B cell (primary cell): ENCODE data around the gene IGFLR1. TPM values are rescaled to one million over a fixed set of nuclear protein-coding genes. Genes with fewer than 3 reads are reported as not detected.

Source experiments
- ATAC-seq: fragments of 200-7000 bp; cut with Tn5 transposase; one replicate; pipeline ENCODE4 v1.10.0; 2021; ENCODE audit warnings: low read depth, mild to moderate bottlenecking, moderate number of reproducible peaks, moderate library complexity
- CTCF ChIA-PET: fragments of 350-600 bp; sonication (Branson Sonifier 250); formaldehyde crosslinking; loops from one replicate; lab custom pipeline; 2021; ENCODE audit warnings: antibody characterized with exemption, inconsistent platforms; lab: Charles Lee
- POLR2A ChIA-PET: fragments of 350-600 bp; sonication (Branson Sonifier 250); formaldehyde crosslinking; loops from one replicate; lab custom pipeline; 2021; ENCODE audit warnings: antibody characterized with exemption; lab: Charles Lee
- DNase-seq: peaks from one replicate; pipeline ENCODE4 v3.0.0; 2013
- H2AFZ ChIP-seq: 2 replicates; pipeline ENCODE4 v1.6.1; 2012; ENCODE audit warnings: mild to moderate bottlenecking, low read depth, low read length; ENCODE audit not compliant: insufficient read depth, poor library complexity, severe bottlenecking
- H3K27ac ChIP-seq, 2 donors: 1 replicate in 1 of 2; 2 replicates in 1 of 2; pipeline ENCODE4 v1.5.1; 2012 to 2013; ENCODE audit warnings: low read length in 2 of 2, mild to moderate bottlenecking in 2 of 2, moderate library complexity in 1 of 2
- H3K27me3 ChIP-seq, 4 experiments: fragments of 200-600 bp in 1 of 4; sonication (generic) in 1 of 4; replicated peaks in 1 of 4; 1 replicate in 2 of 4; 2 replicates in 2 of 4; pipeline versions ENCODE4 v1.6.1 to v1.7.0; 2013 to 2016; ENCODE audit warnings: low read length in 3 of 4, mild to moderate bottlenecking in 2 of 4, mixed read lengths in 1 of 4, moderate library complexity in 1 of 4; ENCODE audit not compliant: insufficient read depth in 4 of 4, control insufficient read depth in 3 of 4; ENCODE audit errors: control extremely low read depth in 1 of 4
- H3K36me3 ChIP-seq, 2 experiments: replicated peaks in 1 of 2; 1 replicate in 1 of 2; 2 replicates in 1 of 2; pipeline versions ENCODE4 v1.6.1 to v1.7.1; 2013; ENCODE audit warnings: low read length in 1 of 2; ENCODE audit not compliant: insufficient read depth in 2 of 2, control insufficient read depth in 1 of 2; ENCODE audit errors: control extremely low read depth in 1 of 2, extremely low read depth in 1 of 2
- H3K4me1 ChIP-seq, 2 donors: fragments of 200-600 bp in 1 of 2; sonication (generic) in 1 of 2; 1 replicate in 1 of 2; 2 replicates in 1 of 2; pipeline versions ENCODE4 v1.5.1 to v1.6.1; 2013 to 2017; ENCODE audit warnings: low read length in 2 of 2; ENCODE audit not compliant: control insufficient read depth in 2 of 2, insufficient read depth in 2 of 2
- H3K4me2 ChIP-seq: replicated peaks from 2 replicates; pipeline ENCODE3; 2012; ENCODE audit warnings: mild to moderate bottlenecking, low read depth, low read length; ENCODE audit not compliant: poor library complexity, severe bottlenecking
- H3K4me3 ChIP-seq, 5 experiments: fragments of 200-600 bp in 1 of 5; sonication (generic) in 1 of 5; 1 replicate in 3 of 5; 2 replicates in 2 of 5; pipeline versions ENCODE4 v1.5.1 to v1.7.0; 2011 to 2016; ENCODE audit warnings: low read length in 4 of 5, mild to moderate bottlenecking in 4 of 5, low read depth in 2 of 5, control low read depth in 1 of 5, moderate library complexity in 1 of 5; ENCODE audit not compliant: insufficient read depth in 1 of 5; ENCODE audit errors: control extremely low read depth in 1 of 5, extremely low read depth in 1 of 5
- H3K79me2 ChIP-seq: fragments of 200-600 bp; sonication (generic); one replicate; pipeline ENCODE4 v1.6.0; 2016; ENCODE audit warnings: low read length; ENCODE audit not compliant: control insufficient read depth, insufficient read depth
- H3K9ac ChIP-seq: fragments of 200-600 bp; sonication (generic); 2 replicates; pipeline ENCODE4 v1.6.1; 2017; ENCODE audit warnings: mild to moderate bottlenecking, low read length, moderate library complexity
- H3K9me3 ChIP-seq, 3 donors: one replicate each; pipeline versions ENCODE4 v1.6.1 to v1.7.1; 2013; ENCODE audit warnings: low read length in 2 of 3; ENCODE audit not compliant: control insufficient read depth in 2 of 3, insufficient read depth in 1 of 3; ENCODE audit errors: control extremely low read depth in 1 of 3
- H4K20me1 ChIP-seq: 2 replicates; pipeline ENCODE4 v1.6.0; 2012; ENCODE audit warnings: mild to moderate bottlenecking, low read length; ENCODE audit not compliant: insufficient read depth, control insufficient read depth, poor library complexity, severe bottlenecking
- H3K27ac Mint-ChIP-seq: one replicate; pipeline ENCODE4 v1.8.0; 2021; ENCODE audit warnings: mixed read lengths
- H3K27me3 Mint-ChIP-seq: one replicate; pipeline ENCODE4 v1.8.0; 2021; ENCODE audit warnings: mixed read lengths
- H3K4me1 Mint-ChIP-seq: one replicate; pipeline ENCODE4 v1.8.0; 2021; ENCODE audit warnings: mixed read lengths
- H3K4me3 Mint-ChIP-seq: one replicate; pipeline ENCODE4 v1.8.0; 2021; ENCODE audit warnings: mixed read lengths
- H3K9me3 Mint-ChIP-seq: one replicate; pipeline ENCODE4 v1.8.0; 2022; ENCODE audit warnings: mixed read lengths; ENCODE audit not compliant: insufficient read depth
- CTCF ChIP-seq: fragments of 200-600 bp; IDR thresholded peaks from one replicate; pipeline ENCODE4 v1.8.0; 2022; ENCODE audit warnings: antibody characterized with exemption, mild to moderate bottlenecking
- EZH2 ChIP-seq: IDR thresholded peaks from 2 replicates; pipeline ENCODE4 v1.6.1; 2012; ENCODE audit warnings: borderline replicate concordance, low read depth, mild to moderate bottlenecking, moderate library complexity, low read length; ENCODE audit not compliant: insufficient read depth, poor library complexity, severe bottlenecking
- WGBS: methylation state at CpG from one replicate; pipeline ENCODE4 v1.1.5; 2013; ENCODE audit warnings: missing lambda C conversion rate; ENCODE audit not compliant: insufficient coverage; 5-methylcytosine and 5-hydroxymethylcytosine counted together
- intact Hi-C: fragments of 100-400 bp; cut with micrococcal nuclease; formaldehyde crosslinking; loops from one replicate; pipeline ENCODE4 v1.10.0; 2022
- polyA plus RNA-seq: library from polyadenylated mRNA; depleted of rRNA; stranded (reverse); fragments of >200 nt; gene quantifications from 2 replicates; pipeline ENCODE4 v1.2.3, GENCODE V29; 2012
- total RNA-seq, 2 donors: library from RNA; stranded (reverse); fragments of 120-200 nt in 1 of 2; gene quantifications; 1 replicate in 1 of 2; 2 replicates in 1 of 2; pipeline versions ENCODE4 v1.2.3 to v1.2.4, GENCODE V29; 2013 to 2022

Gene IGFLR1
- total and polyA plus RNA-seq, 2 donors (not counting 1 experiment from before 2014, with no cell fraction given) = 130 to 245 TPM

- peaks cover 40% of the 10 kb centered on the region for H3K4me1 Mint-ChIP-seq
- Histone ChIP-seq H2AFZ (no peak overlapping the region), H3K4me2 (no peak overlapping the region), H3K9ac (no peak overlapping the region), H3K27ac (no peak overlapping the region), H3K4me3 (no peak overlapping the region), H3K79me2 (peaks cover 28% of the 10 kb centered on the region), H3K4me1 (peaks cover 31 to 32% of the 10 kb centered on the region in 2 donors), H3K36me3 (peaks cover 0 to 20% of the 10 kb centered on the region in 2 experiments), H3K9me3 (peaks cover 0 to 10% (median 0%) of the 10 kb centered on the region in 3 donors), H4K20me1 (peaks cover 4% of the 10 kb centered on the region), H3K27me3 (peaks cover 0 to 24% (median 8%) of the 10 kb centered on the region in 4 experiments)
- POLR2A ChIA-PET = interaction anchor here (0.5 to 1.1 kb wide), 2 partner anchors 11 to 12 kb away, joined by 3 to 4 read pairs; no protein-coding TSS in a partner anchor
- TF ChIP-seq EZH2 = no peak
- no peak for TF ChIP-seq CTCF
- no peak overlapping the region for H3K4me3 Mint-ChIP-seq
- ATAC-seq = no peak
- intact Hi-C loops = no loop called here
- CTCF ChIA-PET = interaction anchor here (0.5 to 2.3 kb wide), 2 partner anchors 9 to 58 kb away, joined by 3 to 6 read pairs; no protein-coding TSS in a partner anchor
- WGBS = 96% methylated on average over 7 of the region's 14 CpGs
- no peak overlapping the region for H3K27ac Mint-ChIP-seq
- no peak for DNase-seq
- H3K9me3 Mint-ChIP-seq = no peaks in the 10 kb centered on the region
- H3K27me3 Mint-ChIP-seq = peaks cover 17% of the 10 kb centered on the region
Observed at GRCh38 chr19:35751839-35752745, 9.8 kb upstream of the IGFLR1 start.

GRCh38 chr19:35750167-35750566, 7.9 kb upstream of the IGFLR1 start:
- Histone ChIP-seq H3K4me2 (no peak overlapping the region), H3K4me1 (peaks cover 20 to 27% of the 10 kb centered on the region in 2 donors), H3K79me2 (peaks cover 41% of the 10 kb centered on the region), H4K20me1 (peaks cover 4% of the 10 kb centered on the region), H3K36me3 (peaks cover 0 to 20% of the 10 kb centered on the region in 2 experiments), H3K4me3 (no peak overlapping the region), H3K27ac (no peak overlapping the region), H3K9me3 (peaks cover 0 to 2% (median 0%) of the 10 kb centered on the region in 3 donors), H3K9ac (no peak overlapping the region), H2AFZ (no peak overlapping the region), H3K27me3 (peaks cover 0 to 5% (median 1%) of the 10 kb centered on the region in 4 experiments)
- ChIA-PET POLR2A (no interaction called here), CTCF (no interaction called here)
- peak overlapping the region; percentile 37 for H3K4me3 Mint-ChIP-seq
- H3K9me3 Mint-ChIP-seq = no peaks in the 10 kb centered on the region
- H3K27me3 Mint-ChIP-seq = peaks cover 9% of the 10 kb centered on the region
- ATAC-seq (no peak), DNase-seq (no peak)
- TF ChIP-seq CTCF = no peak
- no peak for TF ChIP-seq EZH2
- intact Hi-C loops = no loop called here
- WGBS = 100% methylated on average over 1 of the region's 5 CpGs
- peaks cover 41% of the 10 kb centered on the region for H3K4me1 Mint-ChIP-seq
- no peak overlapping the region for H3K27ac Mint-ChIP-seq
